H9 (cell line): Measurements from ENCODE around the gene ATP8A2. TPM values are rescaled to one million over a fixed set of nuclear protein-coding genes. Genes with fewer than 3 reads are reported as not detected.

Source experiments
- DNase-seq: peaks from one replicate; pipeline ENCODE4 v3.0.0-alpha.2; 2017
- H2AFZ ChIP-seq: one replicate; pipeline ENCODE4 v1.6.1; 2013; ENCODE audit warnings: mild to moderate bottlenecking, low read length, control low read depth, moderate library complexity
- H2AK5ac ChIP-seq: 2 replicates; pipeline ENCODE4 v1.6.1; 2013; ENCODE audit warnings: low read length, control low read depth, mixed read lengths; ENCODE audit not compliant: insufficient read length
- H2BK120ac ChIP-seq: one replicate; pipeline ENCODE4 v1.6.1; 2013; ENCODE audit warnings: low read depth, mild to moderate bottlenecking, low read length, control low read depth, inconsistent platforms; ENCODE audit not compliant: poor library complexity, severe bottlenecking
- H2BK12ac ChIP-seq: 2 replicates; pipeline ENCODE4 v1.6.1; 2013; ENCODE audit warnings: low read length, control low read depth, mixed read lengths, low read depth; ENCODE audit not compliant: insufficient read length
- H2BK15ac ChIP-seq: 2 replicates; pipeline ENCODE4 v1.6.1; 2013; ENCODE audit warnings: low read depth, low read length, control low read depth
- H2BK20ac ChIP-seq: one replicate; pipeline ENCODE4 v1.6.1; 2013; ENCODE audit warnings: low read depth, mild to moderate bottlenecking, low read length, control low read depth, inconsistent platforms; ENCODE audit not compliant: poor library complexity, severe bottlenecking
- H2BK5ac ChIP-seq: 2 replicates; pipeline ENCODE4 v1.6.1; 2013; ENCODE audit warnings: low read length, control low read depth, mixed read lengths; ENCODE audit not compliant: insufficient read length
- H3K14ac ChIP-seq: 2 replicates; pipeline ENCODE4 v1.6.1; 2013; ENCODE audit warnings: low read length, control low read depth; ENCODE audit not compliant: insufficient read depth
- H3K18ac ChIP-seq: 2 replicates; pipeline ENCODE4 v1.6.1; 2013; ENCODE audit warnings: low read depth, mild to moderate bottlenecking, mixed read lengths, low read length, control low read depth; ENCODE audit not compliant: insufficient read length
- H3K23ac ChIP-seq: 2 replicates; pipeline ENCODE4 v1.6.1; 2013; ENCODE audit warnings: low read length, control low read depth, mixed read lengths, low read depth; ENCODE audit not compliant: insufficient read length
- H3K23me2 ChIP-seq: 2 replicates; pipeline ENCODE4 v1.6.1; 2013; ENCODE audit warnings: low read depth, mild to moderate bottlenecking, mixed read lengths, low read length, control low read depth; ENCODE audit not compliant: insufficient read length, poor library complexity, severe bottlenecking
- H3K27ac ChIP-seq: 2 replicates; pipeline ENCODE4 v1.5.1; 2013; ENCODE audit warnings: low read length, control low read depth, mixed read lengths, low read depth; ENCODE audit not compliant: insufficient read length
- H3K27me3 ChIP-seq: 2 replicates; pipeline ENCODE4 v1.6.1; 2013; ENCODE audit warnings: low read length, control low read depth, inconsistent platforms; ENCODE audit not compliant: insufficient read depth
- H3K4ac ChIP-seq: 2 replicates; pipeline ENCODE4 v1.6.1; 2013; ENCODE audit warnings: low read depth, mild to moderate bottlenecking, control low read depth, inconsistent platforms, low read length, moderate library complexity
- H3K4me1 ChIP-seq: 2 replicates; pipeline ENCODE4 v1.6.1; 2013; ENCODE audit warnings: low read length, control low read depth, inconsistent platforms; ENCODE audit not compliant: insufficient read depth
- H3K4me2 ChIP-seq: 2 replicates; pipeline ENCODE4 v1.6.1; 2013; ENCODE audit warnings: low read length, control low read depth, mixed read lengths; ENCODE audit not compliant: insufficient read length, insufficient read depth
- H3K56ac ChIP-seq: 2 replicates; pipeline ENCODE4 v1.6.1; 2013; ENCODE audit warnings: low read depth, mild to moderate bottlenecking, mixed read lengths, low read length, control low read depth; ENCODE audit not compliant: insufficient read length
- H3K79me1 ChIP-seq: 2 replicates; pipeline ENCODE4 v1.6.1; 2013; ENCODE audit warnings: low read depth, mild to moderate bottlenecking, moderate library complexity, low read length, control low read depth, inconsistent platforms; ENCODE audit not compliant: insufficient read depth, poor library complexity, severe bottlenecking
- H3K79me2 ChIP-seq: 2 replicates; pipeline ENCODE4 v1.6.1; 2013; ENCODE audit warnings: low read length, control low read depth, inconsistent platforms; ENCODE audit not compliant: insufficient read depth
- H3K9ac ChIP-seq: 2 replicates; pipeline ENCODE4 v1.6.1; 2013; ENCODE audit warnings: low read length, control low read depth, mixed read lengths; ENCODE audit not compliant: insufficient read length; ENCODE audit errors: extremely low read depth
- H3K9me3 ChIP-seq: one replicate; pipeline ENCODE4 v1.6.1; 2013; ENCODE audit warnings: low read depth, low read length, inconsistent platforms; ENCODE audit not compliant: control insufficient read depth
- H3T11ph ChIP-seq: one replicate; pipeline ENCODE4 v1.6.1; 2013; ENCODE audit warnings: mild to moderate bottlenecking, low read length, control low read depth, inconsistent platforms
- H4K20me1 ChIP-seq: one replicate; pipeline ENCODE4 v1.6.1; 2013; ENCODE audit not compliant: control insufficient read depth, insufficient read length, insufficient read depth
- H4K5ac ChIP-seq: 2 replicates; pipeline ENCODE4 v1.6.1; 2013; ENCODE audit warnings: low read depth, mild to moderate bottlenecking, mixed read lengths, low read length, control low read depth; ENCODE audit not compliant: insufficient read length
- H4K8ac ChIP-seq: replicated peaks from 2 replicates; pipeline ENCODE4 v1.6.1; 2013; ENCODE audit warnings: low read length, control low read depth, mixed read lengths, low read depth; ENCODE audit not compliant: insufficient read length
- H4K91ac ChIP-seq: 2 replicates; pipeline ENCODE4 v1.6.1; 2013; ENCODE audit warnings: low read depth, mild to moderate bottlenecking, moderate library complexity, mixed read lengths, low read length, control low read depth; ENCODE audit not compliant: insufficient read length
- H3K27ac Mint-ChIP-seq, 3 experiments: 2 replicates in 2 of 3; 3 replicates in 1 of 3; pipeline ENCODE4 v1.8.0; 2020 to 2021; ENCODE audit warnings: mixed read lengths in 3 of 3, mild to moderate bottlenecking in 1 of 3, moderate library complexity in 1 of 3
- H3K27me3 Mint-ChIP-seq: 2 replicates; pipeline ENCODE4 v1.8.0; 2021; ENCODE audit warnings: low read depth, mild to moderate bottlenecking, moderate library complexity, mixed read lengths
- H3K36me3 Mint-ChIP-seq, 3 experiments: 2 replicates in 2 of 3; 3 replicates in 1 of 3; pipeline ENCODE4 v1.8.0; 2020 to 2021; ENCODE audit warnings: low read depth in 3 of 3, mixed read lengths in 3 of 3; ENCODE audit not compliant: insufficient read depth in 1 of 3
- H3K4me1 Mint-ChIP-seq, 2 experiments: 2 replicates each; pipeline ENCODE4 v1.8.0; 2020; ENCODE audit warnings: mixed read lengths in 2 of 2
- H3K4me3 Mint-ChIP-seq, 2 experiments: 2 replicates in 1 of 2; 3 replicates in 1 of 2; pipeline ENCODE4 v1.8.0; 2020 to 2021; ENCODE audit warnings: mild to moderate bottlenecking in 2 of 2, mixed read lengths in 2 of 2, moderate library complexity in 1 of 2
- H3K9me3 Mint-ChIP-seq, 2 experiments: 2 replicates in 1 of 2; 3 replicates in 1 of 2; pipeline ENCODE4 v1.8.0; 2020; ENCODE audit warnings: mild to moderate bottlenecking in 2 of 2, mixed read lengths in 2 of 2, moderate library complexity in 1 of 2
- WGBS: extraction: QIAGEN DNeasy Blood & Tissue Kit; methylation state at CpG from one replicate; pipeline ENCODE4 v1.1.7; 2013; ENCODE audit warnings: missing lambda C conversion rate, low lambda C conversion rate, mixed read lengths; ENCODE audit not compliant: insufficient read length; ENCODE audit errors: extremely low coverage; 5-methylcytosine and 5-hydroxymethylcytosine counted together
- total RNA-seq: library from RNA; stranded (reverse); gene quantifications from 2 replicates; pipeline ENCODE4 v1.2.1, GENCODE V29; 2021
- TF ChIP-seq, protein P1 (sequence below): fragments of 200-600 bp; sonication (generic); conservative IDR thresholded peaks from 3 replicates; pipeline ENCODE4 v1.8.0; 2021; ENCODE audit warnings: antibody characterized with exemption, mild to moderate bottlenecking

ATP8A2 gene
- total RNA-seq, 1 experiment from 2014 or later = 18.2 TPM

DNA sequence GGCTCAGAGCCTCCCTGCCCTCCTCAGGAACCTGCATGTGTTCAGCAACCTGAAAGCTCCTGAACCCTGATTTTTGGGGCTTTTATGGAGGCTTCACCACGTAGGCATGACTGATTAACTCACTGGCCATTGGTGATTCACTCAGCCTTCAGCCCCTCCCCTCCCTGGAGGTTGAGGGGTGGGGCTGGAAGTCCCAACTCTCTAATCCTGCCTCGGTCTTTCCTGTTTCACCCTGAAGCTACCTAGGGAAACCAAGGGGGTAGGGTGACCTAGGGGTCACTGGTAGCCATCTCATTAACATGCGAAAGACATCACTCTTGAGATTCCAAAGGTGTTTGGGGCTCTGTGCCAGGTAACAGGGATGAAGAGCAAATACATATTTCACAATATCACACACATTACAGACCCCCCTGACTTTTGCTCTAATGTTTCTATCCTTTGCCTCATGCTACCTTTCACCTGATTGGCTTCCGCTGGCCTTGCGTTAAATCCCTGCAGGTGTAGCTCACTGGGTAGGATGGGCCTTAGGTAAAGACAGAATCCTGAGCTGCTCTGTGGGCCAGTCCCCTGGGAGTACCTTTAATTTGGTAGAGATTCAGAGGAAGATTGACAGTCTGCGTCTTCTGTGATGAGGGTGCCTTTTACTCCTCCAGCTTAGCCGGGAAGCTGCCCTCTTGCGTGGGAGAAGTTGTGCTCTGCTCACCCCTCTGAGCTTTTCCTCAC, 260.6 kb downstream of the ATP8A2 start:
- H3K4me2 ChIP-seq = no peak overlapping the region
- no peak overlapping the region for H3K9ac ChIP-seq
- H2BK20ac ChIP-seq = no peak overlapping the region
- H3K4me1 Mint-ChIP-seq = peaks cover 43 to 47% of the 10 kb centered on the region in 2 experiments
- no peak overlapping the region for H3K18ac ChIP-seq
- no peak overlapping the region for H4K5ac ChIP-seq
- peaks cover 9% of the 10 kb centered on the region; the same call in 1 of the 2 replicates for H3K4me1 ChIP-seq
- H3K14ac ChIP-seq = no peak overlapping the region
- H2BK120ac ChIP-seq = no peak overlapping the region
- DNase-seq = peak; percentile 66
- H2AFZ ChIP-seq = no peak overlapping the region
- no peak overlapping the region for H3K4ac ChIP-seq
- H2BK12ac ChIP-seq = no peak overlapping the region
- H3K27ac Mint-ChIP-seq = peak overlapping the region in 2 of 3 experiments; percentile 36 to 75; a peak in 5 of 7 replicates
- H3K27me3 ChIP-seq = no peaks in the 10 kb centered on the region
- H3K9me3 ChIP-seq = no peaks in the 10 kb centered on the region
- no peaks in the 10 kb centered on the region for H3K23me2 ChIP-seq
- H2AK5ac ChIP-seq = no peak overlapping the region
- no peaks in the 10 kb centered on the region for H3K79me2 ChIP-seq
- TF ChIP-seq, protein P1, sequence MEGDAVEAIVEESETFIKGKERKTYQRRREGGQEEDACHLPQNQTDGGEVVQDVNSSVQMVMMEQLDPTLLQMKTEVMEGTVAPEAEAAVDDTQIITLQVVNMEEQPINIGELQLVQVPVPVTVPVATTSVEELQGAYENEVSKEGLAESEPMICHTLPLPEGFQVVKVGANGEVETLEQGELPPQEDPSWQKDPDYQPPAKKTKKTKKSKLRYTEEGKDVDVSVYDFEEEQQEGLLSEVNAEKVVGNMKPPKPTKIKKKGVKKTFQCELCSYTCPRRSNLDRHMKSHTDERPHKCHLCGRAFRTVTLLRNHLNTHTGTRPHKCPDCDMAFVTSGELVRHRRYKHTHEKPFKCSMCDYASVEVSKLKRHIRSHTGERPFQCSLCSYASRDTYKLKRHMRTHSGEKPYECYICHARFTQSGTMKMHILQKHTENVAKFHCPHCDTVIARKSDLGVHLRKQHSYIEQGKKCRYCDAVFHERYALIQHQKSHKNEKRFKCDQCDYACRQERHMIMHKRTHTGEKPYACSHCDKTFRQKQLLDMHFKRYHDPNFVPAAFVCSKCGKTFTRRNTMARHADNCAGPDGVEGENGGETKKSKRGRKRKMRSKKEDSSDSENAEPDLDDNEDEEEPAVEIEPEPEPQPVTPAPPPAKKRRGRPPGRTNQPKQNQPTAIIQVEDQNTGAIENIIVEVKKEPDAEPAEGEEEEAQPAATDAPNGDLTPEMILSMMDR = no peak
- H4K8ac ChIP-seq = no peak overlapping the region
- H3K79me1 ChIP-seq = no peaks in the 10 kb centered on the region
- H4K91ac ChIP-seq = no peak overlapping the region
- H4K20me1 ChIP-seq = no peaks in the 10 kb centered on the region
- no CpG with 5 or more reads among the region's 8 CpGs for WGBS
- H3K36me3 Mint-ChIP-seq = peaks cover 10 to 14% (median 13%) of the 10 kb centered on the region in 3 experiments
- H3K23ac ChIP-seq = no peak overlapping the region
- H3K27ac ChIP-seq = no peak overlapping the region
- H2BK15ac ChIP-seq = no peak overlapping the region
- no peak overlapping the region for H3K56ac ChIP-seq
- no peak overlapping the region; a peak in 1 of 5 replicates for H3K4me3 Mint-ChIP-seq
- no peak overlapping the region for H3T11ph ChIP-seq
- peaks cover 7 to 10% of the 10 kb centered on the region in 2 experiments for H3K9me3 Mint-ChIP-seq
- no peak overlapping the region for H2BK5ac ChIP-seq
- no peaks in the 10 kb centered on the region for H3K27me3 Mint-ChIP-seq
